Loucy (cell line): ENCODE data around the gene ITGA8.

Source experiments
- CTCF ChIP-seq: fragments of 200-600 bp; sonication (generic); conservative IDR thresholded peaks from 2 replicates; pipeline ENCODE4 v1.5.1; 2014; ENCODE audit warnings: mild to moderate bottlenecking, antibody characterized with exemption, low read length
- EZH2phosphoT487 ChIP-seq: fragments of 200-600 bp; IDR thresholded peaks from 2 replicates; pipeline ENCODE4 v1.6.1; 2018; ENCODE audit warnings: antibody characterized with exemption, mild to moderate bottlenecking, moderate library complexity, borderline replicate concordance

GRCh38 chr10:15626937-15627336, 92.8 kb downstream of the ITGA8 start:
- TF ChIP-seq CTCF (no peak), EZH2phosphoT487 (no peak)
